Dendritic cell treated with granulocyte-macrophage colony-stimulating factor and Interleukin-4, amounts not matched to agents 40 ng/mL and 50 ng/mL, for 4 days (primary cell): ENCODE data around the gene ACTN4.
"Not testable (repeated sequence)": the region's sequence is repeated elsewhere in the genome, so short reads cannot be mapped to it uniquely, and the experiment has no call there.

Experiments
- H3K27ac Mint-ChIP-seq: one replicate; pipeline ENCODE4 v1.8.0; 2022; ENCODE audit warnings: mild to moderate bottlenecking, mixed read lengths
- H3K27me3 Mint-ChIP-seq: one replicate; pipeline ENCODE4 v1.8.0; 2022; ENCODE audit warnings: mild to moderate bottlenecking, mixed read lengths
- H3K36me3 Mint-ChIP-seq: one replicate; pipeline ENCODE4 v1.8.0; 2022; ENCODE audit warnings: low read depth, mixed read lengths
- H3K4me1 Mint-ChIP-seq: one replicate; pipeline ENCODE4 v1.8.0; 2022; ENCODE audit warnings: low read depth, mixed read lengths
- H3K4me3 Mint-ChIP-seq: one replicate; pipeline ENCODE4 v1.8.0; 2022; ENCODE audit warnings: mild to moderate bottlenecking, moderate library complexity, mixed read lengths
- H3K9me3 Mint-ChIP-seq: one replicate; pipeline ENCODE4 v1.8.0; 2022; ENCODE audit warnings: mixed read lengths
- intact Hi-C: fragments of 100-400 bp; cut with micrococcal nuclease; formaldehyde crosslinking; loops from one replicate; pipeline ENCODE4 v1.15.0; 2022

ACTN4 gene

GRCh38 chr19:38626401-38626800 lies 21.0 kb upstream of the ACTN4 start:
- Mint-ChIP-seq H3K27ac (peak overlapping the region; percentile 23), H3K9me3 (no peaks in the 10 kb centered on the region), H3K27me3 (no peaks in the 10 kb centered on the region), H3K4me1 (peaks cover 5% of the 10 kb centered on the region), H3K36me3 (peaks cover 100% of the 10 kb centered on the region), H3K4me3 (no peak overlapping the region)
- intact Hi-C loops: no loop called here

GRCh38 chr19:38629568-38629967 lies 17.9 kb upstream of the ACTN4 start:
- Mint-ChIP-seq H3K4me1 (peaks cover 8% of the 10 kb centered on the region), H3K27me3 (no peaks in the 10 kb centered on the region), H3K36me3 (peaks cover 94% of the 10 kb centered on the region), H3K4me3 (no peak overlapping the region), H3K9me3 (no peaks in the 10 kb centered on the region), H3K27ac (no peak overlapping the region)
- intact Hi-C loops: no loop called here

DNA sequence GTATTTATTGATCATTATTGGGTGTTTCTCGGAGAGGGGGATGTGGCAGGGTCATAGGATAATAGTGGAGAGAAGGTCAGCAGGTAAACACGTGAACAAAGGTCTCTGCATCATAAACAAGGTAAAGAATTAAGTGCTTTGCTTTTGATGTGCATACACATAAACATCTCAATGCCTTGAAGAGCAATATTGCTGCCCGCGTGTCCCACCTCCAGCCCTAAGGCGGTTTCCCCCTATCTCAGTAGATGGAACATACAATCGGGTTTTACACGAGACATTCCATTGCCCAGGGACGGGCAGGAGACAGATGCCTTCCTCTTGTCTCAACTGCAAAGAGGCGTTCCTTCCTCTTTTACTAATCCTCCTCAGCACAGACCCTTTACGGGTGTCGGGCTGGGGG lies 16.1 kb upstream of the ACTN4 start:
- H3K4me3 Mint-ChIP-seq, H3K27ac Mint-ChIP-seq, H3K9me3 Mint-ChIP-seq, H3K27me3 Mint-ChIP-seq, intact Hi-C loops: not testable (repeated sequence)
- Mint-ChIP-seq H3K36me3 (peaks cover 94% of the 10 kb centered on the region), H3K4me1 (peaks cover 20% of the 10 kb centered on the region)

GRCh38 chr19:38631811-38632475 lies 15.5 kb upstream of the ACTN4 start:
- intact Hi-C loops, H3K9me3 Mint-ChIP-seq, H3K4me3 Mint-ChIP-seq, H3K27me3 Mint-ChIP-seq, H3K27ac Mint-ChIP-seq: not testable (repeated sequence)
- H3K36me3 Mint-ChIP-seq: peaks cover 94% of the 10 kb centered on the region
- H3K4me1 Mint-ChIP-seq: peaks cover 25% of the 10 kb centered on the region

DNA sequence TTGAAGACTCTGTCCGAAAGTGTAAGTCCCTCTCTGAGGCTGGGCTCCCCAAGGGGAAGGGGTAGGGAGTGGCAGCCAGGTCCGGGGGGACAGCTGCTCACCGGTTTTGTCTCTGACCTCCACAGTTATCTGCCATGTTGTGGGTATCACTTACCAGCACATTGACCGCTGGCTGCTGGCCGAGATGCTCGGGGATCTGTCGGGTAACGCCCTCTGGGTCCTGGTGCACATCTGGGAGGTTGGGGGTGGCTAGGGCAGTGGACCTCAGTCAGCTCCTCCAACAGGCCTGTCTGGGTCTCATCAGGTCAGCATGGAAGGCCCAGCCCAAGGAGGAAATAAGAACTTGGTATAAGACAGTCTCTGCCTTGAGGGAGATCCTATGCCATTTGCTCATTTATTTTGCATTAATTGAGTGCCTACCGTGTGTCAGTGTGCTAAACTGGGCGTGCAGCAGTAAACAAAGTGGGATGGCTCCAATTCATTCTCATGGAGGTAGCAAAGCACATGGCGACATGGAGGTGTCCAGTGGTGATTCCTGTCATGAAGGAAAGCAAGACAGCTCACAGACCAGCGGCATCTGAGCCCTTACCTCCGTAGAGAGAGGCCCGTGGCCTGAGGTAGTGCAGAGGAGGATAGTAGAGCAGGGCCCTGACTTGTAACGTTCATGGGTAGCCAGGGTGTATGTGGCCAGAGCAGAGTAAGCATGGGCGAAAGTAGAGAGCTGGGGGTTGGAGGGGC lies 14.8 kb upstream of the ACTN4 start:
- H3K36me3 Mint-ChIP-seq: peaks cover 94% of the 10 kb centered on the region
- no peaks in the 10 kb centered on the region for H3K27me3 Mint-ChIP-seq
- peaks cover 27% of the 10 kb centered on the region for H3K4me1 Mint-ChIP-seq
- H3K4me3 Mint-ChIP-seq: no peak overlapping the region
- no peaks in the 10 kb centered on the region for H3K9me3 Mint-ChIP-seq
- intact Hi-C loops: no loop called here
- H3K27ac Mint-ChIP-seq: no peak overlapping the region

GRCh38 chr19:38634757-38635482 lies 12.5 kb upstream of the ACTN4 start:
- H3K27ac Mint-ChIP-seq: peak overlapping the region; percentile 35
- H3K4me1 Mint-ChIP-seq: peaks cover 27% of the 10 kb centered on the region
- intact Hi-C loops: loop anchor here (1.0 to 5.0 kb wide), 2 partner anchors 91 to 233 kb away; partner anchors contain the start of gene FAM98C
- peaks cover 86% of the 10 kb centered on the region for H3K36me3 Mint-ChIP-seq
- no peaks in the 10 kb centered on the region for H3K27me3 Mint-ChIP-seq
- H3K4me3 Mint-ChIP-seq: no peak overlapping the region
- H3K9me3 Mint-ChIP-seq: no peaks in the 10 kb centered on the region

GRCh38 chr19:38635483-38636399 lies 11.7 kb upstream of the ACTN4 start:
- no peak overlapping the region for H3K27ac Mint-ChIP-seq
- intact Hi-C loops: loop anchor here (5.0 kb wide), 1 partner anchor 233 kb away; the partner anchor contains the start of gene FAM98C

DNA sequence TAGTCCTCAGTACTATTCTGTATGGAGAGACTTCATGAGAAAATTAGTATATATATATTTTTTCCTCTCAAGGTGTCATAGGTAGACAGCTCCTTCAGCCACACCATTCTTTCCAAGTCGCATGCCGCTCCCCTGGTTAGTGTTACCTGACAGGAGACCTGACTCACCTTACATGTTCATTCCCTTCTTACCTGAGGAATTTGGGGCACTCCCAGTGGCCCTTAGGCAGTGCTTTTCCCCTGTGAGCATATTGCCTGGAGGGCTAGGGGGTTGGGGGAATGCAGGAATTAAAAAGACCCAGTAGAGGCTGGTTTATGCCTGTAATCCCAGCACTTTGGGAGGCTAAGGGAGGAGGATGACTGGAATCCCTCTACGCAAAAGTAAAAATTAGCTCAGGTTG lies 9.0 kb upstream of the ACTN4 start:
- intact Hi-C loops: loop anchor here (5.0 kb wide), 1 partner anchor 236 kb away; the partner anchor contains the start of gene FAM98C
- Mint-ChIP-seq H3K4me3 (no peak overlapping the region), H3K27me3 (no peaks in the 10 kb centered on the region), H3K36me3 (peaks cover 50% of the 10 kb centered on the region), H3K27ac (no peak overlapping the region), H3K4me1 (peaks cover 28% of the 10 kb centered on the region), H3K9me3 (no peaks in the 10 kb centered on the region)

More at GRCh38 chr19:38635483-38636399, 11.7 kb upstream of the ACTN4 start:
- Mint-ChIP-seq H3K36me3 (peaks cover 78% of the 10 kb centered on the region), H3K4me3 (no peak overlapping the region), H3K4me1 (peaks cover 27% of the 10 kb centered on the region), H3K9me3 (no peaks in the 10 kb centered on the region), H3K27me3 (no peaks in the 10 kb centered on the region)

- H3K27ac Mint-ChIP-seq: no peak overlapping the region
- H3K27me3 Mint-ChIP-seq: no peaks in the 10 kb centered on the region
- peaks cover 23% of the 10 kb centered on the region for H3K4me1 Mint-ChIP-seq
- peaks cover 44% of the 10 kb centered on the region for H3K36me3 Mint-ChIP-seq
- H3K4me3 Mint-ChIP-seq: no peak overlapping the region
- no peaks in the 10 kb centered on the region for H3K9me3 Mint-ChIP-seq
- intact Hi-C loops: loop anchor here (5.0 kb wide), 1 partner anchor 237 kb away; the partner anchor contains the start of gene FAM98C
Observed at GRCh38 chr19:38639679-38640078, 7.8 kb upstream of the ACTN4 start.

DNA sequence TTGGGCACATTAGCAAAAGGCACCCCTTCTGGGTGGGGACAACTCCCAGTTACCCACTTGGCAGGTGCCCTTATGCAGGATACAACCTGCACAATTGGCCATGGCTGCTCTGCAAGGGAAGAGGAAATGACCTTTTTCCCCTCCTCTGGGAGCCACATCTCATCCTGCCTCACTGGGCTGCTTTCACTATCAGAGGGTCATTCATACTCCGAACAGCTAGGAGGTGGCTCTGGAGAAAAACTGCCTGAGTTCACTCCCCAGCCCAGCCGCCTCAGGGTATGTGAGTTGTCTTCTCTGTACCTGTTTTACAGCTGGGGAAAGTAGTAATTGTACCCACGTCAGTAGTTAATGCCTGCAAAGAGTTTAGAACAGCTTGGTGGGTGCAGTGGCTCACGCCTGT lies 7.1 kb upstream of the ACTN4 start:
- H3K36me3 Mint-ChIP-seq: peaks cover 37% of the 10 kb centered on the region
- no peak overlapping the region for H3K27ac Mint-ChIP-seq
- H3K4me3 Mint-ChIP-seq: no peak overlapping the region
- peaks cover 20% of the 10 kb centered on the region for H3K4me1 Mint-ChIP-seq
- intact Hi-C loops: no loop called here
- H3K27me3 Mint-ChIP-seq: no peaks in the 10 kb centered on the region
- H3K9me3 Mint-ChIP-seq: no peaks in the 10 kb centered on the region

DNA sequence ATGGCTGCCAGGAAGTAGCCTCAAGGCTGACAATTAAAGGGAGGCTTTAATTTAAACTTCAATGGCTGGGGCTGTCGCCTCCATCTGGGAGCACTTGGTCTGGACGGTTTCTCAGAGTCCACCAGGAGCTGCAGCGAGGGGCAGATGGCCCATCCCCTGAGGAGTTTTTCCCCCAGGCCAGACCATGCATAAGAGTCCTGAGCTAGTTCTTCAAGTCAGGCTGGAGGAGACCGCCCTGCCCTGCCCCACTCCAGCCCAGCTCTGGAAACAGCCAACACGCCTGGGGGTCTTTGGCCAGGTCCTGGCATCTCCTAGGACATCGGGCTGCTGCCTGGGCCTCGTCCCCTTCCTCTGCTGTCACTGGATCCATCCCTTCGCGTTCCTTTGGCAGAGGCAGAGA lies 5.3 kb upstream of the ACTN4 start:
- no peaks in the 10 kb centered on the region for H3K27me3 Mint-ChIP-seq
- H3K36me3 Mint-ChIP-seq: peaks cover 19% of the 10 kb centered on the region
- no peak overlapping the region for H3K27ac Mint-ChIP-seq
- H3K4me1 Mint-ChIP-seq: peaks cover 6% of the 10 kb centered on the region
- intact Hi-C loops: no loop called here
- H3K9me3 Mint-ChIP-seq: no peaks in the 10 kb centered on the region
- no peak overlapping the region for H3K4me3 Mint-ChIP-seq

GRCh38 chr19:38644719-38645118 lies 2.7 kb upstream of the ACTN4 start:
- Mint-ChIP-seq H3K36me3 (peaks cover 21% of the 10 kb centered on the region), H3K4me1 (peaks cover 25% of the 10 kb centered on the region), H3K9me3 (no peaks in the 10 kb centered on the region), H3K4me3 (no peak overlapping the region), H3K27ac (no peak overlapping the region), H3K27me3 (no peaks in the 10 kb centered on the region)
- intact Hi-C loops: no loop called here
